NCI-H226 (cell line): Measurements from ENCODE around the gene ENTPD8.
"Not testable (repeated sequence)": the region's sequence is repeated elsewhere in the genome, so short reads cannot be mapped to it uniquely, and the experiment has no call there.

Source experiments
- DNase-seq: peaks from one replicate; pipeline ENCODE4 v3.0.0-alpha.2; 2015

The ENTPD8 gene

DNA sequence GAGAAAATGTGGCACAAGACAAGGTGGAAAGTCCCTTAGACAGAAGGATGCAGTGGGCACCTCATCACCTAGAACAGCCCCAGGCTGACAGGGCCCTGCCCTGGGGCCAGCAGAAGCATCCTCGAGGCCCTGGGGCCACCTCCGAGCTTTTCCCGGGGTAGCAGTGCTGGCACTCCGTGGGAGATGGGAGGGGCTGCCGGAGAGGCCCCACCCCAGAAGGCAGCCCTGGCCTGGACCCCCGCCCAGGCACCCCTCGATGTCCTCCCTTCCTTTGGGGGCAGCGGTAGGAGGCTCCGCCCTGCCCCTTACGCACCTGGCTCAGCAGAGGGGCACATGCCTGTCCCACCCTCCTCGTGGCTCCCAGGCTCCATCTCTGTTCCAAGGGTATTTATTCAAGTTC is 35.7 kb upstream of the ENTPD8 start:
- DNase-seq = no peak

DNA sequence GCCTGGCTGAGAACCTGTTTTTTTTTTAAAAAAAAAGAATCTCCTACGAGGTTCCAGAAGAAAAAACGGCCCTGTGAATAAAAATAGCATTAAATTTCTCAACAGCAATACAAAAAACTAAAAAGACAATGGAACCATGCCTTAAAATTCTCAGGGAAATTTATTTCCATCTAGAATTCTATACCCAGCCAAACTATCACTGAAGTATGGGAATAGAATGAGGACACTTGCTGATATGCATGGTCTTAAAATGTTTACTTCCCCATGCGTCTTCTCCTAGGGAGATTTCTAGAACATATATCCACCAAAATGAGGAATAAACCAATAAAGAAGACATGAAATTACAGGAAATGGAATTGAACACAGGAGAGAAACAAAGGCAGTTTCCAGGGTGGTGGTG is 34.5 kb upstream of the ENTPD8 start:
- no peak for DNase-seq

DNA sequence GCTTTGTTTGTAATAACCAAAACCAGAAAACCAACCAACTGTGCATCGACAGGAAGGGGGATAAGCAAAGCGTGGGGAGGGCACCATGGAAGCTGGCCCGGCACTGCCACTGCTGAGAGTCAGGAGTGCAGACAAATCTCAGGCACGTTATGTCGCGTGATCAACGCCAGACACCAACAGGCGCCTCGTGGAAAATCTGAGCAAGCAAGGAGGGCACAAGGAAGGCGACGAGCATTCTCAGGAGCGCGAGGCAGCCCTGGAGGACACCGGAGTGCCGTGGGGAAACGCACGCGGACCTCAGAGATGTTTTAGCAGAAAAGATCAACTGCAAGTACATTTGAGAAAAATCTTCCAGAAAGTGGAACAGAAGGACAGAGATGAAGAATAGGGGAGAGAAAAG is 33.1 kb upstream of the ENTPD8 start:
- no peak for DNase-seq

DNA sequence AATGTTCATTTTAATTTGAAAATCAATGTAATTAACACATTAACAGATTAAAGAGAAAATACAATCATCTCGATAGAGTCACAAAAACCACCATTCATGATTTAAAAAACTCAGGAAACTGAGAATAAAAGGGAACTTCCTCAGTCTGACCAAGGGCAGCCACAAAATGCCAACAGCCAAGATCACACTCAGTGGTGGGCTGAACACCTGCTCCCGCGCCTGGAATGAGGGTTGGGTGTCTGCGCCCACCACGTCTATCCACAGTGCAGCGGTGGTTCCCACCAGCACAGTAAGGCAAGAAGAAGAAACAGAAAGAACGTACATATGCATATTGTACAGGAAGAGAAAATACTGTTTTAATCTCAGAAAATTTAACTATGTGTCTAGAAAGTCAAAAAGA is 29.6 kb upstream of the ENTPD8 start:
- no peak for DNase-seq

DNA sequence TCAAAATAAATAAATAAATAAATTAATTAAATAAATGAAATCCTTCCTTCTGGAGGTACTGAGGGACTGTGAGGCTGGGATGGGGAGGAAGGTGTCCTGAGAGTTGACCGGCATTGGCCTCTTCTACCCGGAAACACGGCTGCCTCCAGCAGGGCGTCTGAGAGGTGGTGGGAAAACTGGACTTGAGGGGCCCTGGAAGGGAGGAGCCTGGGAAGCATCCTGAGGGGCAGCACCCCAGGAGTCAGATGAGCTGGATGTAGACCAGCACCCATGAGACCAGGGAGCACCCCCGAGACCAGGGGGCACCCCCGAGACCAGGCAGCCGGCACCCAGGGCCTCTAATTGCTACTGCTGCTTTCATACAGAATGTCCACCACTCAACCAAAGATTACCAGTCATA is 26.7 kb upstream of the ENTPD8 start:
- no peak for DNase-seq

DNA sequence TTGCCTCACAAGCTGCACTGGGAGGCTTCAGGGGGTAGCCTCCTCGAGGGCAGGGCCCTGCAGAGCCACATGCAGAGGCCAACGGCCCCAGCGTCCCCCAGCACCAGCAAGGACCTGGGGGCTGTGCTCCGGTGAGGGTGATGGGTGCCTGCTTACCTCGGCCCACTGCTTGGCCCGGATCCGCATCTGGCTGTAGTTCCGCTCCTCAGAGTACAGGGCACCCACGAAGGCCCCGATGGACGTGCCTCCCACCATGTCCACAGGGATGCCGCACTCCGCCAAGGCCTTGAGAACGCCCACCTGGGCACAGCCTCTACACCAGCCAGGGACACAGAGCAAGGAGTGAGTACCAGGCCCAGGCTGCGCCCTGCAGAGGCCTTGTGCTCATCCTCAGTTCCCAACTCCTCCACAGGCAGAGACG is 26.0 kb upstream of the ENTPD8 start:
- no peak for DNase-seq

DNA sequence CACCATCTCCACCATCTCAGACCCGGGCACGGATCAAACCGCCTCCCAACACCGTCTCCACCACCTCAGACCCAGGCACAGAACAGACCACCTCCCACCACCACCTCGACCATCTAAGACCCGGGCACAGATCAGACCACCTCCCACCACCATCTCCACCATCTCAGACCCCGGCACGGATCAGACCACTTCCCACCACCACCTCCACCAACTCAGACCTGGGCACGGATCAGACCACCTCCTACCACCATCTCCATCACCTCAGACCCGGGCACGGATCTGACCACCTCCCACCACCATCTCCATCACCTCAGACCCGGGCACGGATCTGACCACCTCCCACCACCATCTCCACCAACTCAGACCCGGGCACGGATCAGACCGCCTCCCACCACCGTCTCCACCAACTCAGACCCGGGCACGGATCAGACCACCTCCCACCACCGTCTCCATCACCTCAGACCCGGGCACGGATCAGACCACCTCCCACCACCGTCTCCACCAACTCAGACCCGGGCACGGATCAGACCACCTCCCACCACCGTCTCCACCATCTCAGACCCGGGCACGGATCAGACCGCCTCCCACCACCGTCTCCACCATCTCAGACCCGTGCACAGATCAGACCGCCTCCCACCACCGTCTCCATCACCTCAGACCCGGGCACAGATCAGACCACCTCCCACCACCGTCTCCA is 25.4 kb upstream of the ENTPD8 start:
- not testable (repeated sequence) for DNase-seq

DNA sequence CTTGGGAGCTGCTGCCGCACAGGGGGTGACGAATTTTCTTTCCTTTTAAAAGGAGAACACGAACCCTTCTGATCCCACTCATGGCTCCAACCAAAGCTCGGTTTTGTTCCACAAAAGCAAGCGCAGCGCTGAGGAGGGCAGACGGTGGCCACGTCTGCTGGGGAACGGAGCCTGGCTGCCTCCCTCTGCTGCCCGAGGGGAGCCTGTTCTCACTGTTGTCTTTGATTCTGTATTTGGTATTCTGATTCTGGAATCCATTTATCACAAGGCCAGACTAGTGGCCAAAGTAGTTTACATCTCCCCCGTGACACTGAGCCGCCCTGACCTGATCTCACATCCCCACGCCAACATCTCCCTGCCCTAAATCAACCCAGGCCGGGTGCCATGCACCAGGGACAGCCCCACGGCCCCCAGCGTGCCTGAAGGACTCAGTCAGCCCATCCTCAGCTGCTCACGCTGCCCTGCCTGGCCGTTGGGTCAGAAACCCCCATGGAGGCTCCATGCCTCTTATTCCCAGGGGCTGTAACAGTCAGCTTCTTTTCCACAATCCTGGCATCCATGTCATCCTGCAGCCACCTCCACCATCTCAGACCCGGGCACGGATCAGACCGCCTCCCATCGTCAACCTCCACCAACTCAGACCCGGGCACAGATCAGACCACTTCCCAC is 24.7 kb upstream of the ENTPD8 start:
- no peak for DNase-seq

DNA sequence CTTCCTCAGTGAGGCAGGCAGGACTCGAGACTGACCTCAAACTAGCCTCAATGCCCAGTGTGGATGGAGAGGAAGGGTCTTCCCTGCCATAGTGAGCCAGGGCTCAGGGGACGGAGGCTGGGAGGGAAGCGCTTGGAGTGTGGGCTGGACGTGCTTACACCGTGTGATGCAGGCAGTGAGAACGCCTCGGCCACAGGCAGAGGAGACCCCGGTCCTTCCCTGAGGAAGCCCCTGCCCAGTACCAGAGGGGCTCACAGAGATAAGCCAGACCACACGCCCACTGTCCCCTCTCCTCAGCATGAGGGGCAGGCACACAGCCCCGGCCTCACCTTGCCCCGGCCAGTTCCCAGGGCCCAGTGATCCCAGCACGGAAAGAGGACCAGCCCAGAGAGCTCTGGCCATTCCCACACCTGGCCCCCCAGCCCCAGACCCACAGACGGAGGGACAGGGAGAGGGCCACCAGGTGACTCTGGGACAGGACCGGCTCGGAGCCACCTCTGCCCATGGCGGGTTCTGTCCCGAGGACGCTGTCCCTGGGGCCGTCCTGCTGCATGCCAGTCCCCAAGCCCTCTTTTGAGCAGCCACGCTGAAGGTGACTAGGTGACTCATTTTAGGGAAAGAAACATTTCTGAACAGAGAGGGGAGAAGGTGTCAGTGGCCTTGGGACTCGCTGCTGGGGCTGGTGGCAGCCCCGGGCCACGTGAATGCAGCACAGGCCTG is 24.0 kb upstream of the ENTPD8 start:
- DNase-seq = no peak

DNA sequence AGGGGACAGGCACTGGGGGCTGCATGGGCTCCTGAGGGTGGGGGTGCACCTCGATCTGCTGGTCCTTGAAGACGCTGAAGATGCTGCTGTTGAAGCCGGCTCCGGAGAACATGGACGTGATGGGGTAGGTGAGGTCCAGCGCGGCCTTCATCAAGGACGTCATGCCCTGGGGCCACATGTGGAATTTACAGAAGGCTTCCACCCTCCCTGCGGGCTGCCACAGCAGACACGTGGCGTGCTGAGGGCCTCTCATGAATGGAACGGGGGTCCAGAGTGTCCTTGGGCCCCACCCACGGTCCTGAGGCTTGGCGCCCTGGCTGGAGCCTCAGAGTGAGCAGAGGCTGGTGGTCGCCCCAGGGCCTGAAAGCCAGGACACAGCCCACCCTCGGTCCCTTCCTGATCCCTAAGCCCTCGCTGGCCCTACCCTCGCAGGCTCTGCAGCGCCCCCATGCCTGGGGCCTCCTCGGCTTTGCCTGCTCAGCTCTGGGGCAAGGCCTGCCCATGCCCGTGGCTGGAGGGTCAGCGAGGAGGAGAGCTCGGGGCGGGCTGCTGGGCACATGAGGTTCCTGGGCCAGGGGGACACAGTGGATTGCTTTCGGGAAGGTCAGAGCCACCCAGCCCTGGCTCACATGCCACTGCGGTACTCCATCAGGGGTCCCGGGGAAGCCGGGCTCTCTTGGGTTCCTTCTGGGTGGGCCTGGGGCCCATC is 23.3 kb upstream of the ENTPD8 start:
- DNase-seq = no peak

DNA sequence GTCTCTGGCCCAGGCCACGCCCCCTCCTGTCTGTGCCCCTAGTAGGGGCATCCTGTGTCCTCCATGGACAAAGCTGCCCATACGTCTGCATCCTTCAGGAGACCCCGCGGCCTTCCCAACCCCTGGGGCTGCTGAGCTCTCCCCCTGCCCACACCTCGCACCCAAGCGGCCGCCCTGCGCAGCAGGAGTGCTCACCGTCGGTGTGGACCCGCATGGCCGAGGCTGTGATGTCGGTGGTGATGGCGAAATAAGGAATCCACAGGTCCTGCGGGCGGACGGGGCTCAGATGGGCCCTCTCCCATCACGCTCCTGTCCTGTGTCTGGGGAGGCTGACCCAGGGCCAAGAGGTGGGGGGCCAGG is 22.8 kb upstream of the ENTPD8 start:
- DNase-seq = no peak

DNA sequence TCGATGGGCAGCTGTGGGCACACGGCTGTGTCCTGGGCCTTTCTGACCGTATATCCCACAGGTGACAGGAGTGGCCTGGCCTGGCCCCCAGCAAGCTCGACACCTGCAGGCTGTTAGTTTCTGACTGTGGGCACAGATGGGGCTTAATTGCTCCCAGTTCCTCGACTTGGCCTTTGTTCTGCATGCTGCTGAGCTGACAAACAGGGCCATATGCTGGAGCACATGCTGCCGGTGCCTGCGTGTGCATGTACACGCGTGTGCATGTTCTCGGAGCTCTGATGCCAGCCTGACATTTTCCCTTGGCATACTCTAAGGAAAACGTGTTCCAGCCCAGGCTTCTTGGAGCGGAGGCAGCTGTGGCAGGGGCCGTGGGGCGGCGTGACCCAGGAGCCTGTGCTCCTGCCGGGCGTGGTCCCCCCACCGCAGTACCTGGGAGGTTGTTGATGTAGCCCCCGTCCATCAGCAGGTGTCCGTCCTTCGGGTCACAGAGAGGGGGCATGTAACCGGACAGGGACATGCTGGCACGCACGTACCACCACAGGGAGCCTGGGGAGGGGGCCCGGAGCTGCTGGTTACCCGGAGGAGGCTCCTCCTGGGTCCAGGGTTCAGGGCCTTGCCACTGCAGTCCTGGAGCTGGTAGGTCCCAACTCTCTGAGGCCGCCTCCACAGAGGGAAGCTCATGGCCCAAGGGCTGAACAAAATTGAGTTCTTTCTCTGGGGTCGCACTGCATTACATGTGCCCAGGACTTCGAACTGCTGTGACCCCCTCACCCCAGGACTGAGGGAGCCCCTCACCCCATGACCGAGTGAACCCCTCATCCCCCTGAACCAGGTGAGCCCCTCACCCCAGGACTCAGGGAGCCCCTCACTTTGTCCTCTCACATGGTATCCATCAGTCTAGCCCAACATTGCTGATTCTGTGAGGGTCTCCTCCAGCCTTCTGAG is 22.1 kb upstream of the ENTPD8 start:
- DNase-seq = no peak

DNA sequence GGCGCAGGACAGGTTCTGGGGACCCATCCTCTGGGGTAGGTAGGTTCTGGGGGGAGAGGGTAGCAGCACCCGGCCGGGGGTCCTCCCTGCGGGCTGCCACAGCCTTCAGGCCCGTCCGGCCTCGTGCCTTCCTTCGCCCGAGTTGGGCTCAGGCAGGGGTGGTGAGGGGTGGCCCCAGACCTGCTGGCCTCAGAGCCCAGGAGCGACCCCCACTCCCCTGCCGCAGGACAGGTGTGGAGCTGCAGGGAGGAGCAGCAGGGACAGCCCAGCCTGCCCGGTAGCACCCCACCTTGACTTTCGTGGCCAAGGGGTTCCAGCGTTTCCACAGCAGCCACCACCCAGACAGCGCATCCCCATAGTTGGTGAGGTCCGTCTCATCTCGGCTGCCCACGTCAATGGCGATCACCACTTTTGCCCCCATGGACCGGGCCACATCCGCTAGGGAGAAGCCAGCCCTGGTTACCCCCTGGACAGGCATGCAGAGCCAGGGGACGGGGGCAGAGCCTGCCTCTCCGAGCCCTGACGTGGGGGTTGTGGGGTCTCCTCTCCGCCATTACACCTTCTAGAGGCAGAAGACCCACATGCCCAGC is 21.3 kb upstream of the ENTPD8 start:
- no peak for DNase-seq

DNA sequence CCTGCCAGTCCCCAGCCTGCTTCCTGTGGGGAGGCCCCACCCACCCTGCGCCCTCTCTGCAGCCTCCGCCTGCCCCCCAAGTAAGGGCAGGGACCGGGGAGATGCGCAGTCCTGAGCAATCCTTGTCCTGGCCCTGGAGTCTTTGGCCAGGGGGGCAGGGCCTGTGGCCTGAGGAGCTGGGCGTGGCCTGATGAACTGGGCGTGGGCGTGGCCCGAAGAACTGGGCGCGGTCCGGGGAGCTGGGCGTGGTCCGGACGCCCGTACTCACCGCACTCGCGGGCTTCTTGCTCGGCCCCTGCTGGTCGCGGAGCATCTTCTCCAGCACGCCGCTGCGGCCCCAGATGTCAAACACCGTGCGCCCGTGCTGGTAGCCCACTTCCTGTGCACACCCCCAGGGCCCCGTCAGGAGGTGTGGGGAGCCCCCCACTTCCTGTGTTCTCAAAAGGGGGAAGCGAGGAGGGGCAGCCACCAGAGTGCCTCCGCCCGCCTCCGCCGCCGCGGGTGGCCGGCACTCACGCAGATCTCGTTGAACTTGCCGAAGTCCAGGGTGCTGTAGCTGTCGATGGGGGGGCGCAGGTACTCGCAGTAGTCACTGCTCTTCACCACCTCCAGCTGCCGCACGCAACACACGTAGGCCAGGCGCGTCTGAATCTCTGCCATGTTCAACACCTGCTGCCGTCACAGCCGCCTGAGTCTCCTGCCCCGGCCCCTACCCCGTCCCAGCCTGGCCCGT is 20.7 kb upstream of the ENTPD8 start:
- no peak for DNase-seq

DNA sequence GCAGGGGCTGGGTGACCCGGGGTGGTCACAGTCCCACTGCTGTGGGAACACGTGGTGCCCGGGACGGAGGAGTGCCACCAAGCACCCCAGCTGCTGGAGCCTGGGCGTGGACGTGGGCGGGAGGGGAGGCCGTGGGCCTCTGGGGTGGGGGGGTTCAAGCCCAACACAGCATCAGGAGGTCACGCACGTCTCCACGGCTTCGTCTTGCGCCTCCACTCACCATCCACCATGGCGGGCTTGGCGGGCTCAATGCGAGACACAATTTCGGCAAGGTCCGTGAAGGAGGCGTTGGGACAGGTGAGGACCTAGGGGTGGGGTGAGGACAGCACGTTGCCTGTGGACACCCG is 20.1 kb upstream of the ENTPD8 start:
- no peak for DNase-seq

DNA sequence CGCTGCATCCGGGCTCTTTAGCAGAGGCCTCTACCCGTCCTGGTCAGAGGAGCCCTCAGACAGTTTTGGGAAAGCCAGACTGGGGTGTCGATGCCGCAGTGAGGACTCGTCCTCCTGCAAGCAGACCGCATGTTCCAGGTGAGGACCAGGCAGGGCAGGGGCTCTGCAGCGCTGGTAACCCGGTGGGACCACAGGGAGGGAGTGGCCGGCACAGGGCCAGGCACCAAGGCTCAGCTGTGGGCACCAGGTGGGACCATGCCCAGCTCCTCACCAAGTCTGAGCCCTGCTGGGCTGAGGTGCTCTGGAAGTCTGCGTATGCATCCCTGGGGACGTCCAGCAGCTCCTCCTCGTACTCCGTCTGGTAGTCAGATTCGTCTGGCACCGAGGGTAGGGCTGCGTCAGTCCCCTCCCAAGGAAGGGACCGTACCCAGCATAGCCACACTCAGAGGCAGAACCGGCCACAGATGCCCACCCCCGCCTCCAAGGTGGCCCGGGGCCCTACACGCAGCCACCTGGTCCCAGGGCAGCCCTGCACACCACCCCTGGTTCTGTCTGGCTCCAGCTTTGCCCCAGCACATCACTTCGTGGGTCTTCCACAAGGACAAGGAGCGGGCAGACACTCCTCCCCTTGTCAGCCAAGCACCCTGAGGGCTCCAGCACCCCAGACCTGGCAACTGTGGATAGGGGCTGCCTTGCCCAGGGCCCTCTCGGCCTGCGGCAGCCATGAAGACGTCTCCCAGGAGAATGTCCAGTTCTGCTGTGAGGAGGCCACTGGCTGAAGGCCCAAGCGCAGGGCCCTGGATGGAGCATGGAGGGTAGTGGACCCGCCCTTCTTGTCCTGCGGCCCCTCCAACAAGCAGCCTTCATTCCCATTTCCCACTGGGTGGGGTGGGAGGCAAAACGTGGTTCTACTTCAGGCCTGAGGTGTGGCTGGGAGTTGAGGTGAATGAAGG is 19.5 kb upstream of the ENTPD8 start:
- DNase-seq = no peak

DNA sequence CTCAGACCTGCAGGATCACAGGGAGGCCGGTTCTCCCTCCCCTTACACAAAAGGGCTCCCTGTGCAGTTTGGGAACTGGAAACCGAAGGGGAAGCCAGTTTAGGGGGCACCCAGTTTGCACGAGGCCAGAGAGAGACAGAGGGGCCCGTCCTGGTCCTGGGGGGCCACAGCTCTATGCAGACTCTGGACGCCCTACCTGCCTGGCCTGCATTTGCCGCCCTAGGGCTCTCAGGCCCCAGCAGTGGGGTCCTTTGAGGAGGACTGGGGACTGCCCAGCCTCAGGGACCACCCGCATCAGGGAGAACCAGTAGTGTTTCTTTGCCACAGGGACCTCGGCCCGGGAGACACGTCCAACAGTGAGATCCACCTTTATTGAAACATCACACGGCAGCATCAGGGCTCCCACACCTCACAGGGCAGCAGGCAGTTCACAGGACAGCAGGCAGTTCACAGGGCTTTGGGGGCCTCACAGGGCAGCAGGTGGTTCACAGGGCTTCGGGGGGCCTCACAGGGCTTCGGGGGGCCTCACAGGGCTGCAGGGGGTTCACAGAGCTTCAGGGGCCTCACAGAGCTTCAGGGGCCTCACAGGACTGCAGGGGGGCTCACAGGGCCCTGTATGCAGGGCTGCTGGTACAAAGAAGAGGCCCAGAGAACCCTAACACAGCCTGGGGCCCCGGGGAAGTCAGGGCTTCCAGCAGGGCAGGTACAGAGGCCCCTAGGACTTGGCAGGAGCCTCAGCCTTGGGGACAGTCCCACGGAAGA is 18.6 kb upstream of the ENTPD8 start:
- no peak for DNase-seq

DNA sequence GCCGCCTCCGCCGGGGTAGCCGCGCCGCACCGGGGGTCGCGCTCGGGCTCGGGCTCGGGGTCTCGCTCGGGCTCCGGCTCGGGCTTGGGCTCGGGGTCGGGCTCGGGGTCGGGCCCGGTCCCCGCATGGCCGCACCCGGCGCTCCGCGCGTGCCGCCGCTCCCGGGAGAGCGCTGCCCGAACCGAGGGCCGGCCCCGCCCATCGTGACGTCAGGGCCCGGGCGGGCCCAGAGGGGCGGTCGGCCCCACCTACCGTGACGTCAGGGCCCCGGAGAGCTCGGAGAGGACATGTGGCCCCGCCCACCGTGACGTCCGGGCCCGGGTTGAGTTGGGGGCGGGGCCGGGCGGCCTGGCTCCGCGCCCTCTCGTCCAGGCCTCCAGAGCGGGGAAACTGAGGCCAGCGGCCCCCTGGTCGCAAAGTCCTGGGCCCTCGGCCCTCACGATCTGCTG is 18.0 kb upstream of the ENTPD8 start, which contains the start of gene NSMF:
TSS of gene NSMF (minus strand) at position 183 of the 449 bp plus-strand sequence. CDS start 232 bp downstream, outside the sequence.
- DNase-seq = peak; percentile 79
